ENCODE results near the gene CCDC148. TPM values are rescaled to one million over a fixed set of nuclear protein-coding genes. Genes with fewer than 3 reads are reported as not detected.

CCDC148 gene
- total RNA-seq, 2 donors from 2014 or later: 2.7 to 5.0 TPM

DNA sequence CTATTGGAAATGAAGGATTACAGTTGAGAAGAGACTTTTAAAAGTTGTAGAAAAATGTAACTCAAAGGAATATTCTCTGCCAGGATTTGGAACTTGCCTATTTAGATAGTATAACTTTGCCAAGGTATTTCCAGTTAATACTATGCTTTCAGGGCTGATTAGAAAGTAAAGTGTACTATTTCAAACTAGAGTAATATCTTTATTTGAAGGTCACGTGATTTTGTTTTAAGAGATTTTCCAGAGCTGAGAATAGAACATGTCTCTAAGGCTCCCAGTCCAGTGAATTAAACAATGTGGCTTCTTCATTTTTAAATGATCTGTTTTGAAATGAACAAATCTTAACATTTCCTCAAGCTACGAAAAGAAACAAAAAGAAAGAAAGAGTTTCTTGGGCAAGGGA lies 53.9 kb downstream of the CCDC148 start:
- no peak overlapping the region for H3K27ac ChIP-seq (ENCODE audit: low read depth, low read length)
- Mint-ChIP-seq H3K4me3 (no peak overlapping the region), H3K9me3 (peaks cover 5% of the 10 kb centered on the region), H3K36me3 (ENCODE audit: low read depth) (no peaks in the 10 kb centered on the region), H3K27me3 (ENCODE audit: insufficient read depth) (no peaks in the 10 kb centered on the region), H3K27ac (no peak overlapping the region), H3K4me1 (no peaks in the 10 kb centered on the region)
- H3K9ac ChIP-seq (ENCODE audit: extremely low read depth, low read length, poor library complexity, severe bottlenecking): no peak overlapping the region
- no peak overlapping the region for H3K4me3 ChIP-seq (ENCODE audit: low read length)
- no peaks in the 10 kb centered on the region for H3K9me3 ChIP-seq (ENCODE audit: control insufficient read depth, low read length)
- TF ChIP-seq, protein P1, sequence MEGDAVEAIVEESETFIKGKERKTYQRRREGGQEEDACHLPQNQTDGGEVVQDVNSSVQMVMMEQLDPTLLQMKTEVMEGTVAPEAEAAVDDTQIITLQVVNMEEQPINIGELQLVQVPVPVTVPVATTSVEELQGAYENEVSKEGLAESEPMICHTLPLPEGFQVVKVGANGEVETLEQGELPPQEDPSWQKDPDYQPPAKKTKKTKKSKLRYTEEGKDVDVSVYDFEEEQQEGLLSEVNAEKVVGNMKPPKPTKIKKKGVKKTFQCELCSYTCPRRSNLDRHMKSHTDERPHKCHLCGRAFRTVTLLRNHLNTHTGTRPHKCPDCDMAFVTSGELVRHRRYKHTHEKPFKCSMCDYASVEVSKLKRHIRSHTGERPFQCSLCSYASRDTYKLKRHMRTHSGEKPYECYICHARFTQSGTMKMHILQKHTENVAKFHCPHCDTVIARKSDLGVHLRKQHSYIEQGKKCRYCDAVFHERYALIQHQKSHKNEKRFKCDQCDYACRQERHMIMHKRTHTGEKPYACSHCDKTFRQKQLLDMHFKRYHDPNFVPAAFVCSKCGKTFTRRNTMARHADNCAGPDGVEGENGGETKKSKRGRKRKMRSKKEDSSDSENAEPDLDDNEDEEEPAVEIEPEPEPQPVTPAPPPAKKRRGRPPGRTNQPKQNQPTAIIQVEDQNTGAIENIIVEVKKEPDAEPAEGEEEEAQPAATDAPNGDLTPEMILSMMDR (conservative IDR thresholded peaks at IDR 0.05): no peak
- no peaks in the 10 kb centered on the region for H3K4me1 ChIP-seq (ENCODE audit: control insufficient read depth, insufficient read depth, low read length)
- H3K36me3 ChIP-seq (ENCODE audit: control insufficient read depth, insufficient read depth, low read length): no peaks in the 10 kb centered on the region
- no peak for DNase-seq
- H3K27me3 ChIP-seq (ENCODE audit: control insufficient read depth, insufficient read depth, low read length, poor library complexity, severe bottlenecking): no peaks in the 10 kb centered on the region
- WGBS, 2 experiments (ENCODE audit: insufficient coverage in 1 of 2, insufficient read length in 1 of 2): 85 to 100% methylated on average over 1 to 2 of the region's 2 CpGs

DNA sequence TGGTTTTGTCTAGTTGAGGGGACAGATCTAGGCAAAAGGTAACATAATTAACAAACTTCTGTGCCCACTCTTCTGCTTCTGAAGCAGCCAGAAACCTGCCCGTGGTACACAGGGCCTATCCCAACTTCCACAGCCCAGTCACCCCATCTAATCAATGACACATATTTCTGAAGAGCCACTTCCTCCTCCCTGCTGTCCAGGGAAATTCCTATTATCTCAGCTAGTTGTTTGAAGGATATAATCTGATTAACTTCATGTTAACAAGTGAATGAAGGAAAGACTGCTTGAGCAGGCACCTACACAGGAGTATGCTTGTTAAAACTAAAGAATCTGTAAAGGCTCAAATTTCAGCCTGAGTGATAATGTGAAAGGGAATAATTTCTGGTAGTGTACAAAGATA lies 61.4 kb downstream of the CCDC148 start:
- no peak overlapping the region for H3K4me3 Mint-ChIP-seq
- 83 to 92% methylated on average over 1 of the region's 1 CpG for WGBS, 2 experiments (ENCODE audit: insufficient coverage in 1 of 2, insufficient read length in 1 of 2)
- H3K4me1 Mint-ChIP-seq: no peaks in the 10 kb centered on the region
- no peaks in the 10 kb centered on the region for H3K27me3 Mint-ChIP-seq (ENCODE audit: insufficient read depth)
- Histone ChIP-seq H3K4me1 (ENCODE audit: control insufficient read depth, insufficient read depth, low read length) (no peaks in the 10 kb centered on the region), H3K36me3 (ENCODE audit: control insufficient read depth, insufficient read depth, low read length) (no peaks in the 10 kb centered on the region), H3K9me3 (ENCODE audit: control insufficient read depth, low read length) (no peaks in the 10 kb centered on the region), H3K27me3 (ENCODE audit: control insufficient read depth, insufficient read depth, low read length, poor library complexity, severe bottlenecking) (no peaks in the 10 kb centered on the region), H3K27ac (ENCODE audit: low read depth, low read length) (no peak overlapping the region), H3K4me3 (ENCODE audit: low read length) (no peak overlapping the region), H3K9ac (ENCODE audit: extremely low read depth, low read length, poor library complexity, severe bottlenecking) (no peak overlapping the region)
- no peaks in the 10 kb centered on the region for H3K36me3 Mint-ChIP-seq (ENCODE audit: low read depth)
- peaks cover 4% of the 10 kb centered on the region for H3K9me3 Mint-ChIP-seq
- TF ChIP-seq, protein P1 (conservative IDR thresholded peaks at IDR 0.05): no peak
- no peak for DNase-seq
- no peak overlapping the region for H3K27ac Mint-ChIP-seq

DNA sequence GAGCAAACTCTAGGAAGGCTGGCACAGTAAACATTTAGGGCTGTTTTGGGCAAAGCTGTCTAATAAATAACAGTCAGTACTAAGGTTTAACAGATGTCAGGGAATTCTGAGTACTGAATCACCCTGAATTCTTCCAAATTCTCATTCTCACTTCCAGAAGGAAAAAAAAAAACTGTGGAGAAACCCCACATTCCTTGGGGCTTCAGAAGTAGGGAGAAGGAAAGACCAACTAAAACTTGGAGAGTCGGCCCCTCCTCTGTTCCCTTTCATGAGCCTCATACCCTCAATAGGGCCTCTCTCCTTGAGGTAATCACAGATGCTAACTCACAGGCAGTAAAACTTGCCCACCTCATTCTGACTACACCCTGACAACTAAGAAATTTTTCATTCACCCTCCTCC lies 62.1 kb downstream of the CCDC148 start:
- Mint-ChIP-seq H3K27me3 (ENCODE audit: insufficient read depth) (no peaks in the 10 kb centered on the region), H3K27ac (no peak overlapping the region), H3K4me3 (no peak overlapping the region), H3K36me3 (ENCODE audit: low read depth) (no peaks in the 10 kb centered on the region), H3K4me1 (no peaks in the 10 kb centered on the region), H3K9me3 (no peaks in the 10 kb centered on the region)
- H3K27ac ChIP-seq (ENCODE audit: low read depth, low read length): no peak overlapping the region
- H3K4me1 ChIP-seq (ENCODE audit: control insufficient read depth, insufficient read depth, low read length): no peaks in the 10 kb centered on the region
- no peak overlapping the region for H3K4me3 ChIP-seq (ENCODE audit: low read length)
- H3K27me3 ChIP-seq (ENCODE audit: control insufficient read depth, insufficient read depth, low read length, poor library complexity, severe bottlenecking): no peaks in the 10 kb centered on the region
- no peak overlapping the region for H3K9ac ChIP-seq (ENCODE audit: extremely low read depth, low read length, poor library complexity, severe bottlenecking)
- 76% methylated on average over 1 of the region's 1 CpG; no CpG with 5 or more reads in 1 of the 2 experiments for WGBS, 2 experiments (ENCODE audit: insufficient coverage in 1 of 2, insufficient read length in 1 of 2)
- DNase-seq: no peak
- TF ChIP-seq, protein P1 (conservative IDR thresholded peaks at IDR 0.05): no peak
- H3K36me3 ChIP-seq (ENCODE audit: control insufficient read depth, insufficient read depth, low read length): no peaks in the 10 kb centered on the region
- no peaks in the 10 kb centered on the region for H3K9me3 ChIP-seq (ENCODE audit: control insufficient read depth, low read length)

Measured in endodermal cell (in vitro differentiated cells).